Occipital lobe (tissue), 2 donors: ENCODE measurements around the gene TMEM125. TPM values are rescaled to one million over a fixed set of nuclear protein-coding genes. Genes with fewer than 3 reads are reported as not detected.

Experiments used
- DNase-seq: peaks from one replicate; lab custom pipeline; 2025; lab: John Stamatoyannopoulos, UW
- total RNA-seq: library from RNA; depleted of rRNA; stranded (reverse); fragments of >200 nt; gene quantifications from one replicate; pipeline ENCODE4 v1.2.3, GENCODE V29; 2014

The TMEM125 gene
- total RNA-seq, 1 donor from 2014 or later = 0.78 TPM

DNA sequence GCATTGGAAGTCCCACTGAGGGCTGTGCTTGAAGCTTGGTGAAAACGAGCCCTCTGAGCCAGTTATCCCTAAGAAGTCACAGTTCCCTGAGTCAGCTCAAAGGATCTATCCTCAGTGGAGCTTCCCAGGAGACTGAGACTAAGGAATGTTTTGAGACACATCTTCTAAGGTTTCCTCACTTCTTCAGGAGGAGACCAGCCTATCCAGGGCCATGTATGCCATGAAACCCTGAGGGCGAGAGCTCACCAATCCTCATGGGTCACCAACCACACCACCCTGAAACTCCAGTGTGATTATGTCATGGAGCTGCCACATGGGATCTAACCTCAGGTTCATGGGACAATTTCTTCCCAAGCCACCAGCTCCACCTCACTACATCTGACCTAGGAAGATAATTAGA lies 23.4 kb downstream of the TMEM125 start:
- no peak for DNase-seq

DNA sequence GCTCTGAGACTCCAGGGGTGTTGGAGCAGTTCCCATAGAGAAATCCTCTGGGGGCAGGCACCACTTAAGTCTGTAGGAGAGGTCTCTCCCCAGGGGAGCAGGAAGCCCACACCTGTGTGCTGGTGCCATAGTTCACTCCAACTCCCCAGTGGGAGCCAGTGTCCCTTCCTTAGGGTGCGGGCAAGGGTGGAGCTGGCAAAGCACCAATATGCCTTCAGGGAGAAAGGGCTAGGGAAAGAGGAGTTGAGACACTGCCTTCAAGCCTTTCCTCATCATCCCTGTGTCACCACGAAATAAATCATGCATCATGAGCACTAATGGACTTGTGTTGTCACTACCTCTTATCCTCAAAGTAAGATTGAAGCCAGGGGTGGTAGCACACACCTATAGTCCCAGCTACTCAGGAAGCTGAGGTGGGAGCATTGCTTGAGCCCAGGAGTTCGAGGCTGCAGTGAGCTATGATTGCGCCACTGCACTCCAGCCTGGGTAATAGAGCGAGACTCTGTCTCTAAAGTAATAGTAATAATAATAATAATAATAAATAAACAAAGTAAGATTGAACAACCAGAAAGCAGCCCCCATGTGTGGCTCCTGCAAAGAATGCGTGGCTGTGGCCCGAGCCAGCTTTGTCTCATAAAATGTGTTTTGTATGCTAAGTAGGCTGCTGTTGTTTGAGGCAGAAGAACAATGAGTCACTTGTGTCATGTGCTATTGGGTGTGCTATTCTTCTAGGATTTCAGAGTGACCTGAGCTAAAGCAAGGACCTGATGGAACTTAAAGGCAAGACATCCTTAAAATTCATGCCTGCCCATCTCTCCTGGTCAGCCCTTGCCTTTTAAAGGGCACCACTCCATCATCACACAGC lies 24.3 kb downstream of the TMEM125 start:
- peak; percentile 49 for DNase-seq

DNA sequence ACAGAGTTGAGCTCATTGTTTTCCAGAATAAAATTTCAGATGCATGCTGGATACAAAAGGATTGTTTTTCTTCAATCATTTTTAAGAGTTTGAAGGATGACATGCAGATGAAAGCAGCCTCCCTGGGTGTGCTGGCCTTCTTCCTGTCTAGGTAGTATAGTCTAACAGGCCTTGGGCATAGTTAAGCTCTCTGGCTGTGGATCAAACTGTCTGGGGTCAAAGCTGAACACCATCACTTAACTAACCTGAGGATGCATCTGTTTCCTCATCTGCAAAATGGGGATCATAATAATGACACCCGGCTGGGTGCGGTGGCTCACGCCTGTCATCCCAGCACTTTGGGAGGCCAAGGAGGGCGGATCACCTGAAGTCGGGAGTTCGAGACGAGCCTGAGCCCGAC lies 25.0 kb downstream of the TMEM125 start:
- no peak for DNase-seq

DNA sequence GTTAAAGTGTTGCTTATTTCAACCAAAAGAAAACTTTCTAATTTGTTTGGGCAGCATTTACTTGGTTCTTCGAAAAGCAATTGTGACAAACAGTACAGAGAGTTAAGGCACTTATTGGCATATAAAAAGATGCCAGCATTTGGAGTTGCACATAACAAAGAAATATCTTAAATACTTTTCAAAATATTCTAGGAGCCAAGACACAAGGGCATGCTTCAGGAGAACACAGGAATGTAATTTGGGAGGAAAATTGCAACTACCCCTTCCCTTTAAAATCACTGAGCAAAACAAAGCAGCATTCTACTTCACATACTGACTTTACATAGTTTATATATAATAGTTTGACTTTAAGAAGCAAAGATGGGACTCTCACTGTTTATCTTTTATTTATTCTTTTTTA lies 26.4 kb downstream of the TMEM125 start:
- no peak for DNase-seq

- no peak for DNase-seq
These were observed 28.3 kb downstream of the TMEM125 start for GRCh38 chr1:43298055-43298454.

DNA sequence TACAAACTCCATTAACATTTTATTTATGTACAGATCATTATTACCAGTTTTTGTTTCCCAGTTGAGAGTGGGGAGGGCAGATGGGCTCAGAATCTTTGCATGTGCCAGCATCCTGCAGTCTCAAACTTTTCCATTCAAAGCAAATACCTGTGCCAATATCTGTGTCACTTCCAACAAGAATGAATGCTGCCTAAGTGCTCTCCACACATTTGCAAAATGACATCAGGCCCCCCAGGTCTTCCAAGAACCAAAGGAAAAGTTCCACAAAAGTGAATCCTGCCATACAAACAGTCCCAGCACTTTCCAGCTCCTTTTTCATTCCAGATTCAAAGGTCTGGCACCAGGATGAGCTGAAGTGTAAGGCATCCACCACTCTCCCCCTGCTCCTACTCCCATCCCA lies 29.3 kb downstream of the TMEM125 start:
- DNase-seq = no peak

DNA sequence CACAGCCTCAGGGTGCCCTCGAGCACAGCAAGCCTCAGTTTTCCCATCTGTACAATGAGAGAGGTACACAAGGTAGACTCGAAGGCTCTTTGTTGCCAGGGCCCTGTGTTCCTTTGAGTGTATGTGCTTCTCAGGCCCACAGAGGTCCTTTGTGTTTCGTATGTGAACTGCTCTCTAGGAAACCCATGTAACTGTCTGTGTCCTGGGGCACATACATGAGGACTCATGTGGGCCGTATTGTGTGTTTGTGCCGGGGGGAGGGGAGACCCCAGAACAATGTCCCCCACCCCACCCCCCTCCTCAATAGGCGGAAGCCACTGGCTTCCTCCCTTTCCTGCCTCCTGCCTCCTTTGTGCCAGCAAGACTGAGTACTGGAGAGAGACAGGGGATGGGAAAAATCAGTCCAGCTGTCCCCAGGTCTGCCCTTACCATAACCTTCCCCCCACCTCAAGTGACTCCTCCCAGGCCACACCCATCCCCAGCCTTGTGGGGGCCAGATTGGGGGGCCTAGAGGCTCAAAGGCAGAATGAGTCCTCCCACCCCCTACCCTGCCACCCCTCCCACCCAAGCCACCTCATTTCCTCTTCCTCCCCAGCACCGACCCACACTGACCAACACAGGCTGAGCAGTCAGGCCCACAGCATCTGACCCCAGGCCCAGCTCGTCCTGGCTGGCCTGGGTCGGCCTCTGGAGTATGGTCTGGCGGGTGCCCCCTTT lies 30.8 kb downstream of the TMEM125 start, which contains the start of gene TIE1:
Gene TIE1, plus strand, starts transcription at position 605 of the 717 bp plus-strand sequence. Its CDS starts 90 bp downstream, at position 695.
- DNase-seq = no peak

GRCh38 chr1:43302201-43302600 lies 32.4 kb downstream of the TMEM125 start:
- DNase-seq = no peak

DNA sequence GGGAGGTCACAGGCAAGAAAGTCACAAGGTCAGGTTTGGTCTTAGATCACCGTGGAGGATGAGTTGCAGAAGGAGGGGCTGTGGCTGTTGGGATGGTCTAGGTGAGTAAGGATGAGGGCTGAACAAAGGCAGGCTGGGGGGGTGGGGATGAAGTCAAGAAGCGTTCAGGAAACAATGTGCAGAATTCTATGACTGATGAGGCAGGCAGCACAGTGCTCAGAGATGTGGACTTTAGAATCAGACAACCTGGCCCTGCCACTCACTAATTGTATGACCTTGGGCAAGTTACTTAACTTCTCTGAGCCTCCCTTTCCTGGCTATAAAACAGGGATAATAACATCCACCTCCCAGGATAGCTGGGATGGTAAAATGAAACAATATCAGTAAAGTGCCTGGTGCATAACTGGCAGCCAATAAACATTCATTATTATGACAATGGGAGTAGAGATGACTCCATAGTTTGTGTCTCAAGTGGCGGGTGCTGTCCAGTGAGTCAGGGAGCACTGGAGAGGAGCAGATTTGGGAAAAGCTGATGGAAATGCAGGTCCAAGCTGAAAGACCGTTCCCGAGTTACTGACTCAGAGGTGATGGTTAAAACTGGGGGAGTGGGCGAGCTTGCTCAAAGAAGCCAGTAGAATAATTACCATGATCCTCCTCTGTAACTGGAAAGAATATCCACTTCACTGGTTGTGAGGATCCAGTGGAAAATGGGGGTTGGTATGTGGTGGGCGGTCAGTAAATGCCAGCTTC lies 33.1 kb downstream of the TMEM125 start:
- DNase-seq = no peak

- DNase-seq = no peak
These were observed 33.9 kb downstream of the TMEM125 start for GRCh38 chr1:43303471-43304313.

GRCh38 chr1:43304314-43304681 lies 34.5 kb downstream of the TMEM125 start:
- DNase-seq = no peak

DNA sequence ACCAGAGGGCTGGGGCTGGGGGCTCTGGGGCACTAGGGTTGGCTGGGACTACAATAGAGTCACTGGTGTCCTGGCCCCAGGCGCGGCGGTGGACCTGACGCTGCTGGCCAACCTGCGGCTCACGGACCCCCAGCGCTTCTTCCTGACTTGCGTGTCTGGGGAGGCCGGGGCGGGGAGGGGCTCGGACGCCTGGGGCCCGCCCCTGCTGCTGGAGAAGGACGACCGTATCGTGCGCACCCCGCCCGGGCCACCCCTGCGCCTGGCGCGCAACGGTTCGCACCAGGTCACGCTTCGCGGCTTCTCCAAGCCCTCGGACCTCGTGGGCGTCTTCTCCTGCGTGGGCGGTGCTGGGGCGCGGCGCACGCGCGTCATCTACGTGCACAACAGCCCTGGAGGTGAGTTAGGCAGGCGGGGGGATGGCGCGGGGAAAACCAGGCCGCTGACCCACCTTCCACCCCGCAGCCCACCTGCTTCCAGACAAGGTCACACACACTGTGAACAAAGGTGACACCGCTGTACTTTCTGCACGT lies 35.1 kb downstream of the TMEM125 start:
- no peak for DNase-seq

DNA sequence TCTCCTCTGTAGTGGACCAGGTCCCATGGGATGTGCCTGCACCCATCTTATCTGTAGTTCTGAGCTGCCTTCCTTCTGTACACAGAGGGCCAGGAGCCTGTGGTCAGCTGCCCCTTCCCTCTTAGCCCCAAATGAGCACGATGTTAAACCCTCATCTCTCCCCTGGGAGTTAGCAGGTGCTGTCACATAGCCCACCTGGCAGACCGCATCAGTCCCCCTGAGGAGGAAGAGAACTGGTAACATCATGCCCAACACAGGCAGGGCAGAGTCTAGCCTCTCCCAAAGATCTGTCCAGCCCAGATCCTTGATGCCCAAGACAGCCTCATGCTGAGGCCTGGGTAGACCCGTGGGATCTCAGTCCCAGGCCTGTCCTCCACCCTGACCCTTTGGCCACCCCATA lies 35.7 kb downstream of the TMEM125 start:
- no peak for DNase-seq

DNA sequence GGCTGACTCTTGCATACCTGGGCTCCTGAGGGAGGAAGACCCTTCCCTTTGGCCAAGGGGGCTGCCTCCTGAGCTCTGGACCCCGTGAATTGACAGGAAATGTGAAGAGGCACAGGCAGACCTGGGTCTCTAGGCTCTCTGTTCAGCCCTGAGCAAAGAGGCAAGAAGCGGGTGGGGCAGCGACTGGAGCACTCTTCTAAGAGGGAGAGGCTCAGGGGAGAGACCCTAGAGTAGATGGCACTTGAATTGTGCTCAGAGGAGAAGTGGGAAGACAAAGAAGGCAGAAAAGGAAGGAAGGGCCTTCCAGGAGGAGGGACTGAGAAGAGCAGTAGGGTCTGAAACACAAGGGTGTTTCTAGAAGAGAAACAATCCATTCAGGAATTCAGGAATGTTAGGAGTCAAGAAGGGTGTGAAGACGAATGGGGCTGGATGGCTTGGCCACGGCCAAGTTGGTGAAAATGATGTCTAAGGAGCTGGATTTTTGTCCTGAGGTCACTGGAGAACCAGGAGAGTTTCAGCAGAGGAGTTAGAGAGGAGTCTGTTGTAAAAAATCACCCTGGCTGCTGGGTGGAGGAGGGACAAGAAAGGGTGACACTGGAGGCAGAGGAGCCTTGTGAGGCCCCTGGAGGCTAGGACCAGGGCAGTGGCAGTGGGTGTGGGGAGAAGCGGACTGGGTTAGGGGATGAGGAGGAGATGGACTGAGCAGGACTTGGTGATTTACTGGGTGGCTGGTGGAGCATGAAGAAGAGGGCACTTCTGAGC lies 36.3 kb downstream of the TMEM125 start:
- DNase-seq = no peak

GRCh38 chr1:43306688-43307457 lies 37.1 kb downstream of the TMEM125 start:
- DNase-seq = no peak

GRCh38 chr1:43307458-43308158 lies 37.8 kb downstream of the TMEM125 start:
- no peak for DNase-seq

- no peak for DNase-seq
These were observed 39.0 kb downstream of the TMEM125 start for GRCh38 chr1:43308635-43309404.
